T-helper 2 cell treated with Interferon-gamma antibody and Interleukin-4, amounts not matched to agents 5 μg/mL and 100 μg/mL, for 36 hours (primary cell): ENCODE results near the gene SLC6A7.
"Not testable (repeated sequence)": the region's sequence is repeated elsewhere in the genome, so short reads cannot be mapped to it uniquely, and the experiment has no call there.

Experiments
- DNase-seq: peaks from one replicate; pipeline ENCODE4 v3.0.0; 2021; ENCODE audit warnings: low spot score
- H3K27ac Mint-ChIP-seq: one replicate; pipeline ENCODE4 v1.8.0; 2021; ENCODE audit warnings: mild to moderate bottlenecking, mixed read lengths
- H3K27me3 Mint-ChIP-seq: one replicate; pipeline ENCODE4 v1.8.0; 2021; ENCODE audit warnings: low read depth, mixed read lengths
- H3K36me3 Mint-ChIP-seq: one replicate; pipeline ENCODE4 v1.8.0; 2021; ENCODE audit warnings: low read depth, mixed read lengths
- H3K4me1 Mint-ChIP-seq: one replicate; pipeline ENCODE4 v1.8.0; 2021; ENCODE audit warnings: low read depth, mixed read lengths
- H3K4me3 Mint-ChIP-seq: one replicate; pipeline ENCODE4 v1.8.0; 2022; ENCODE audit warnings: mild to moderate bottlenecking, moderate library complexity, mixed read lengths
- H3K9me3 Mint-ChIP-seq: one replicate; pipeline ENCODE4 v1.8.0; 2021; ENCODE audit warnings: mixed read lengths

The SLC6A7 gene

DNA sequence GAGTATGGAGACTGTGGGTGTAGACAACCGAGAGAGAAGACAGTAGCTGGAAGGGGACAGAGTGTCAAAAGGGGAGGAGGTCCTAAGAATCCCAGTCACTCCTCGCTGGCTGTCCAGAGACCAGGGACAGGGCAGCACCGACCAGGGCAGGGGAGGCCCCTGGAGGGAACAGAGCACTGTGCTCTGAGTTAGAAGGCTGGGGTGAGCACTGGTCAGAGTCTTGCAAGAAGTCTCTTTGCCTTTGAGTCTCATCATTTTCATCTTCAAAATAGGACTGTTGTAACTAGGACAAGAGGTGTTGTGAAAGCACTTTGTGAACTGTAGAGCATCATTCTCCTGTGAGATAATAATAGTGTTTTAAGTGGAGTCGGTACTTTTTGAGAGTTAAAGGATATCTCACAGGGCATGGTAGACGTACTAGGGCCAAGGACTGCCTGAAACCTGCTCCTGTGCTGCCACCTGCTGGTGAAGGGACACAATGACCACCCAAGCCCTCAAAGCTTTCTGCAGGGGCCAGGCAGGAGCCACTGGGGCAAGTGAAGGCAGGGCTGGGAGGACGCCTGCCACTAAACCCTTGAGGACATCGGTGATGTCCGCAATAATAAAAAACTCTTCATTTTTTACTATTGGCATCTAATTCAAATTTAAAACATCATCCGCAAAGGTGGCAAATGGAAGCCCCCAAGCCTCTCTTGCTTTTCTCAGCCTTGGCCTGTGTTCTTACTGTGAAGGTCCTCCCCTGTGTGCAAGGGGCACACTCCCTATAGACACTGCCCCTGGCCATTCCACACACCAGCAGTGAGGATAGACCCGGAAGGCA is 28.2 kb downstream of the SLC6A7 start:
- Mint-ChIP-seq H3K9me3 (no peaks in the 10 kb centered on the region), H3K36me3 (no peaks in the 10 kb centered on the region), H3K4me3 (no peak overlapping the region)

DNA sequence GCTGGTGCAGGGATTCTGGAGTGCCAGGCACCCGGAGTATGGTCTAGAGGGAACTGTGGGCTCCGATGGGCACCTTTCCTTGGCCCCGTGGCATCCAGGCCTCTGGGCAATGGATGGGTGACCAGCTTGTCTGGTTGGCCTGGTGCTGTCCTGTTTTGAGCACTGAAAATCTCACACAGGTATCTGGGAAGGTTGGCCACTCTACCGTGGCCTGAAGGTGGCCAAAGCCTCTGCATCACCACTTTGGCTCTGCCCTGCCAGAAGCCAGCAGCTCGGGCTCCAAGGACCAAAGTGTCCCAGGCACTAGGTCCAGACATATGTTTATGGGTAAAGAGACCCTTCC is 28.8 kb downstream of the SLC6A7 start:
- Mint-ChIP-seq H3K27ac (no peak overlapping the region), H3K4me1 (peaks cover 1% of the 10 kb centered on the region), H3K27me3 (peaks cover 3% of the 10 kb centered on the region), H3K36me3 (no peaks in the 10 kb centered on the region), H3K9me3 (no peaks in the 10 kb centered on the region), H3K4me3 (no peak overlapping the region)
- DNase-seq: no peak

More for the DNA sequence above, 28.2 kb downstream of the SLC6A7 start:
- no peak overlapping the region for H3K27ac Mint-ChIP-seq
- peaks cover 1% of the 10 kb centered on the region for H3K4me1 Mint-ChIP-seq
- H3K27me3 Mint-ChIP-seq: peaks cover 3% of the 10 kb centered on the region
- DNase-seq: peak; percentile 63

DNA sequence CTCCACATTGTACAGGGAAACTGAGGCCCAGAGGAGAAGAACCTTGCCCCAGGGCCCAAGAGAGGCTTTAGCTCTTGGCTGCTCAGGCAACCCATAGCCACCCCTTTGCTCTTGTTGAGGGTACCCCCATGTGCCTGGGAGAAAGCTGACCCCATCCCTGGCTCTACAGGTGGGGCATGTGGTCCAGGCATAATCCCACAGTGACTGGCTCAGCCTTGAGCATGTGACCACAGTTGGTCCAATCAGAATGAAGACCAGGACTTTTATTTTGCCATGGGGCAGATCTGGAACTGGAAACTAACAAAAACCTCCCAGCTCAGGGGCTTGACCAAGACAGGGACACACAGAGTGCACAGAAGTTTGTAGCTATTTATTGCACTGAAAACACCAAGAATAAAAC is 29.3 kb downstream of the SLC6A7 start:
- no peak for DNase-seq
- H3K4me1 Mint-ChIP-seq: peaks cover 1% of the 10 kb centered on the region
- H3K4me3 Mint-ChIP-seq: no peak overlapping the region
- no peak overlapping the region for H3K27ac Mint-ChIP-seq
- H3K36me3 Mint-ChIP-seq: no peaks in the 10 kb centered on the region
- H3K9me3 Mint-ChIP-seq: no peaks in the 10 kb centered on the region
- peaks cover 3% of the 10 kb centered on the region for H3K27me3 Mint-ChIP-seq

DNA sequence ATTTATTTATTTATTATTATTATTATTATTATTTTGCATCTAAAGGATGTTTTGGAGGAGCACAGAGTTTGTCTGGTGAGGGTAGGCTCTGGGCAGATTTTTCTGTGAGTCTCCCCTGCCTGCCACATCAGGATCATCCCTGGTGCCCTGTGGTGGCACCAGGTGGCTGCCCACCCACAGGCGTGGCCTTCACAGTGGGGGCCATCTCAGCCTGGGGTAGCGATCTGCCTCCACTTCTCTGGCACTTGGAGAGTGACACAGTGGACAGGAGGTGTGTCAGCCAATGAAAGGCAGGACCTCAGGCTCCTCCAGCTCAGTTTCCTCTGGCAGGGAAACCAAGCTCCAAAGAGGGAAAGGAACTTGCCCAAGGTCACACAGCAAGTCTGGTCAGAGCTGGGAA is 30.0 kb downstream of the SLC6A7 start:
- no peak overlapping the region for H3K27ac Mint-ChIP-seq
- H3K4me1 Mint-ChIP-seq: peaks cover 1% of the 10 kb centered on the region
- no peak overlapping the region for H3K4me3 Mint-ChIP-seq
- no peaks in the 10 kb centered on the region for H3K36me3 Mint-ChIP-seq
- peaks cover 3% of the 10 kb centered on the region for H3K27me3 Mint-ChIP-seq
- no peaks in the 10 kb centered on the region for H3K9me3 Mint-ChIP-seq
- no peak for DNase-seq

DNA sequence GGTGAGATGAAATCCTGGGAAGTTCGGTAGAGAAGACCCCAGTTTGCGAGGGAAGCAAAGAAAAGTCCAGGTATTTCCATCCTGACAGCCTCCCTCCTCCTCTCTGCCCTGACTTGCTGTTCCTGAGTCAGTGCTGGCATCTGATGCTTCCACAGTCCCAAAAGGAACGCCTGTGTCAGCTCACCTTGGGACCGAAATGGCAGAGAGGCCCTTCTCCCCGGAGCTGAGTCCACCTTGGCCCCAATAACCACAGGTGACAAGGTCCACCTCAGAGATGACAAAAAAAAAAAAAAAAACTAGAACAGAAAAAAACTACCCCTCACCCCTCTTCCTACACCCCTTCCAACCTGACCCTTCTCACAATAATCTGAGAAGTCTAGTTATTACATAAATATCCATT is 31.6 kb downstream of the SLC6A7 start:
- Mint-ChIP-seq H3K9me3 (no peaks in the 10 kb centered on the region), H3K27ac (no peak overlapping the region), H3K4me3 (no peak overlapping the region), H3K27me3 (peaks cover 3% of the 10 kb centered on the region), H3K36me3 (no peaks in the 10 kb centered on the region), H3K4me1 (peaks cover 1% of the 10 kb centered on the region)
- no peak for DNase-seq

DNA sequence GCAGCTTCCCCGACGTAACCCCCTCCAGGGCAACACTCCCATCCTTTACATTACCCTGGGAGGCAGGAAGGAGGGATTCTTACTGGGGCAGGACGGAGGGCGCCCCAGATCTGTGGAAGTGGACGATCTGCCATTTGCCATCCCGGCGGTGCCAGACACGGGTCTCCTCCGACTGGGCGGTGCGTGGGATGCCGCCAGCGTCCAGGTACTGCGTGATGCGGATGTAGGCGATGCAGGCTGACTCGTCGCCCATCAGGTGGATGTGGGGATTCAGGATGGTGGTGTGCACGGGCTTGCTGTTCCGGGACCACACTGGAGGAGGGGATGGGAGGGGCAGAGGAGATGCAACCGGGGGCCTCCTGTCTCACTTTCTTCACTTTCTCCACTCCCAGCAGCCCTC is 33.0 kb downstream of the SLC6A7 start:
- Mint-ChIP-seq H3K27ac (no peak overlapping the region), H3K4me3 (no peak overlapping the region), H3K4me1 (peaks cover 1% of the 10 kb centered on the region), H3K9me3 (no peaks in the 10 kb centered on the region), H3K36me3 (no peaks in the 10 kb centered on the region), H3K27me3 (no peaks in the 10 kb centered on the region)
- DNase-seq: no peak

DNA sequence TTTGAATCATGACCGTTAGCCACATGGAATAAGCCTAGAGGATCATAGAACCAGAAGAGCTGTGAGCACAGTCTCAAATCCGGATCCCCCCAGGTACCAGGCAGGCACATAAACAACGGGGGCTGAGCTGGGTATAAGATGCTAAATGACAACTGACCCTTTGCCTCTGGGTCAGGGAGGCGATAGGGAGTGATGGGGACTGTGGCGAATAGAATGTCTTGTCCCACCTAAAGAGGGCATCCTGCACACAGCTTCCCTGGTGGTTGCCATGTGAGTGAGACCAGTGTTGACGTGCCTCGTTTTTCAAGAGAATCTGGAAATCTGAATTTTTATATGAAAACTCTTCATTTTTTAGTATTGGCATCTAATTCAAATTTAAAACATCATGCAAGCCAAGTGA is 33.6 kb downstream of the SLC6A7 start:
- no peaks in the 10 kb centered on the region for H3K36me3 Mint-ChIP-seq
- no peaks in the 10 kb centered on the region for H3K27me3 Mint-ChIP-seq
- no peaks in the 10 kb centered on the region for H3K9me3 Mint-ChIP-seq
- H3K4me3 Mint-ChIP-seq: no peak overlapping the region
- no peak for DNase-seq
- no peaks in the 10 kb centered on the region for H3K4me1 Mint-ChIP-seq
- no peak overlapping the region for H3K27ac Mint-ChIP-seq

DNA sequence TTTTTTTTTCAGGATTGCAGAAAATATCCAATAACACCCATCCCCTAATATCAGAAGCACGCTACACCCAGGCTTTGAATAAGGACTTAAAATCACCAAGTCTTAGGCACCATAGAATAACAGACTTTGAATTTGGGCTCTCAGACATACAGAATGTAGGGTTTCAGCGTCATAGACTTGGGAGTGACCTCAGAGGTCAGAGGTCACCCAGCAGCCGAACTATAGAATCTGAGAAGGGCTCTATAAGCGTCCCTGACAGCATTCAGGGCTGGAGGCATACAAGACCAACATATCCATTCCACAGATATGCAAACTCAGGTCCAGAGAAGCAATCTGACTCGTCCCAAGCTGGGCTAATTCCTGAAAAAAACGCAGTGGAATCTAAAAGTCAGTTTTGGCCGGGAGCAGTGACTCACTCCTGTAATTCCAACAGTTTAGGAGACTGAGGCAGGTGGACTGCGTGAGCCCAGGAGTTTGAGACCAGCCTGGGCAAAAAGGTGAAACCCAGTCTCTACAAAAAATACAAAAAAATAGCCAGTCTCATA is 34.7 kb downstream of the SLC6A7 start:
- Mint-ChIP-seq H3K27me3 (no peaks in the 10 kb centered on the region), H3K27ac (no peak overlapping the region), H3K9me3 (no peaks in the 10 kb centered on the region), H3K4me1 (no peaks in the 10 kb centered on the region), H3K4me3 (no peak overlapping the region), H3K36me3 (no peaks in the 10 kb centered on the region)
- no peak for DNase-seq

DNA sequence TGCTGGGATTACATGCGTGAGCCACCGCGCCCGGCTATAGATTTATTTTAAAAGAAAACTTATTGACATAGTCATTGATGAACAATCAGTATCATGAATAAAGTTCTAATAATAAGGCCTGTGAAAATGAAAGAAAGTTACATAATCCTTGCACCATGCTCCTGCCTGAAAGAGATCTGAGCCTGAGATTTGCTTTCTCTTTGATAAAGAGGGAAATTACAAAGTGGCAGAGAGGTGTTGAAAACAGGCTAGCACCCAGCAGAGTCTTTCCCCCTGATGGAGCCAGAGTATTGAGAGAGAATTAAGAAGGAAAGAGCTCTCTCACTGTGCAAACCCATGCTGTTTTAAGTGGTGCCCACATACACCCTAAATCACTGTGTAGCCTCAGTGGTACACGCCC is 37.2 kb downstream of the SLC6A7 start:
- DNase-seq: no peak
- Mint-ChIP-seq H3K36me3 (no peaks in the 10 kb centered on the region), H3K4me3 (no peak overlapping the region), H3K27me3 (no peaks in the 10 kb centered on the region), H3K27ac (no peak overlapping the region), H3K4me1 (no peaks in the 10 kb centered on the region), H3K9me3 (no peaks in the 10 kb centered on the region)

DNA sequence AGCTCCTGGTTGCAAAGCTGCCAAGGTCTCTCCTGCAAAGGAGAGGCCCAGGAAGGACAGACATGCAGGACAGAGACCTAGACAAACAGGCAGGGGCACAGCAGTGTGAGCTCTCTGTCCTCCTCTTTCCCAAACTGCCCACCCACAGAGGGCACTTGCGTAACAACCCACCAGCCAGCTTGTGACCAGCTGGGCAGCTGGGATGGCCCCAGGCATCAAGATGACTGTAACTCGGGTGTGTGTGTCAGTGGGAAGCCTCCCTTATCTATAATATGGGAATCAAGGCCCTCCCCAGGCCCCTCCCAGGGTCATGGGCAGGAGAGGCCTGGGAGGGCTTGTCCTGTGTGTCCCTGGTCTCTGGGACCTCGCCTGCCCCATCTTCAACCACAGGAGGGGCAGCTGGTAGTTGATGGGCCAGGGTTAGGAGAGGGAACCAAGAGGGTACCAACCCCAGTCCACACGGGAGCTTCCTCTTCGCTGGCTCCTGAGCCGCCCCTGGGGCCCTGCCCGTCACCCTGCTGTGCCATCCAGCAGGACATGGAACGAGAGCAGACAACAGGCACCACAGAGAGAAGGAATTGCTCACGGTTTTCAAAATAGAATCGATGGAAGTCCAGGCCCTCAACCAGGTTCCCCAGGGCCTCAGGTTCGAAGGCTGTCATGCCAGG is 37.9 kb downstream of the SLC6A7 start:
- H3K27ac Mint-ChIP-seq: no peak overlapping the region
- no peaks in the 10 kb centered on the region for H3K4me1 Mint-ChIP-seq
- H3K36me3 Mint-ChIP-seq: no peaks in the 10 kb centered on the region
- no peaks in the 10 kb centered on the region for H3K9me3 Mint-ChIP-seq
- no peak for DNase-seq
- H3K27me3 Mint-ChIP-seq: no peaks in the 10 kb centered on the region
- no peak overlapping the region for H3K4me3 Mint-ChIP-seq

DNA sequence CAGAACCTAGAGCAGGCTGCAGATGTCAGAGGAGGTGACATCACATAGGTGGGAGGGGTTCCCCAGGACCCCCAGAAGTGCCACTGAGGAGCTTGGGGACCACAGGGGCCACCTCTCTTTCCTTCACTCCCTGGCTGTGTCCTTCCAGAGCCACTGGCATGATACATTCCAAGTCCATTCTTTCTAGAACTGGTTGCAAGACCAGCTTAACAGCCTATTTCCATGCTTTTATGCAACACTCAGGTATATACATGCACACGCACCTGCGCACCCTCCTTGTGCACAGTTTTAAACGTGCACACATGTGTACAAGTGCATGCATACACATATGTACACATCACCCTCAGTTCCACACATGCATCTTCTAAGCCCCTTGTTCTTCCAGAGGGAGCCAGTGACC is 39.7 kb downstream of the SLC6A7 start:
- DNase-seq: no peak
- Mint-ChIP-seq H3K4me3 (no peak overlapping the region), H3K27ac (no peak overlapping the region), H3K9me3 (no peaks in the 10 kb centered on the region), H3K36me3 (no peaks in the 10 kb centered on the region), H3K4me1 (no peaks in the 10 kb centered on the region), H3K27me3 (no peaks in the 10 kb centered on the region)

DNA sequence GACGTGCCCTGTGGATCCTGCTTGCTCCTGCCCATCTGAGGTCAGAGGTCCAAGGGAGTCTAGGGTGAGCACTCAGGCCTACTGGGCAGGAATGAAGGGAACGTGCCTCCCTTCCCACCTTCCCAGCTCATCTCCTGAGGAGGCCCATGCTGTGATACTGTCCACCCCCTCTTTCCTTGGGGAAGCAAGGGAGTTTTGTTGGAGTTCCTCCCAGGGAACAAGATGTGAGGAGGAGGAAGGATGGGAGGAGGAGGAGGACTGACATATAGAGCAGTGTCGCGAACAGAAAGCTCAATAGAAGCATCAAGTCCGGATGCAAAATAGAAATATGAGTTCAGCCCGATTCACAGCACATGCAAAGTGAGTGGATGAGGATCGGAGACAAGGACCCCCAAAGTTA is 41.0 kb downstream of the SLC6A7 start:
- no peaks in the 10 kb centered on the region for H3K36me3 Mint-ChIP-seq
- H3K4me1 Mint-ChIP-seq: no peaks in the 10 kb centered on the region
- H3K4me3 Mint-ChIP-seq: no peak overlapping the region
- no peak overlapping the region for H3K27ac Mint-ChIP-seq
- H3K27me3 Mint-ChIP-seq: no peaks in the 10 kb centered on the region
- no peaks in the 10 kb centered on the region for H3K9me3 Mint-ChIP-seq
- DNase-seq: no peak

DNA sequence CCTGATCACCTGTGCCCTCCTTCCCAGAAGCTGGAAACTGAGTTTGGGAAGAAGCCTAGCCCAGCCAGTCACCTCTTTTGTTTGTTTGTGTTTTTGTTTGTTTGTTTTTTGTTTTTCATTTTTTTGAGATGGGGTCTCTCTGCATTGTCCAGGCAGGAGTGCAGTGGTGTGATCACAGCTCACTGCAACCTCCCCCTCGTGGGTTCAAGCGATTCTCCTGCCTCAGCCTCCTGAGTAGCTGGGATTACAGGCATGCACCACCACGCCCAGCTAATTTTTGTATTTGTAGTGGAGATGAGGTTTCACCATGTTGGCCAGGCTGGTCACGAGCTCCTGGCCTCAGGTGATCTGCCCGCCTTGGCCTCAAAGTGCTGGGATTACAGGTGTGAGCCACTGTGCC is 43.8 kb downstream of the SLC6A7 start:
- H3K36me3 Mint-ChIP-seq, H3K27ac Mint-ChIP-seq, H3K4me1 Mint-ChIP-seq, H3K9me3 Mint-ChIP-seq, H3K4me3 Mint-ChIP-seq, H3K27me3 Mint-ChIP-seq, DNase-seq: not testable (repeated sequence)

DNA sequence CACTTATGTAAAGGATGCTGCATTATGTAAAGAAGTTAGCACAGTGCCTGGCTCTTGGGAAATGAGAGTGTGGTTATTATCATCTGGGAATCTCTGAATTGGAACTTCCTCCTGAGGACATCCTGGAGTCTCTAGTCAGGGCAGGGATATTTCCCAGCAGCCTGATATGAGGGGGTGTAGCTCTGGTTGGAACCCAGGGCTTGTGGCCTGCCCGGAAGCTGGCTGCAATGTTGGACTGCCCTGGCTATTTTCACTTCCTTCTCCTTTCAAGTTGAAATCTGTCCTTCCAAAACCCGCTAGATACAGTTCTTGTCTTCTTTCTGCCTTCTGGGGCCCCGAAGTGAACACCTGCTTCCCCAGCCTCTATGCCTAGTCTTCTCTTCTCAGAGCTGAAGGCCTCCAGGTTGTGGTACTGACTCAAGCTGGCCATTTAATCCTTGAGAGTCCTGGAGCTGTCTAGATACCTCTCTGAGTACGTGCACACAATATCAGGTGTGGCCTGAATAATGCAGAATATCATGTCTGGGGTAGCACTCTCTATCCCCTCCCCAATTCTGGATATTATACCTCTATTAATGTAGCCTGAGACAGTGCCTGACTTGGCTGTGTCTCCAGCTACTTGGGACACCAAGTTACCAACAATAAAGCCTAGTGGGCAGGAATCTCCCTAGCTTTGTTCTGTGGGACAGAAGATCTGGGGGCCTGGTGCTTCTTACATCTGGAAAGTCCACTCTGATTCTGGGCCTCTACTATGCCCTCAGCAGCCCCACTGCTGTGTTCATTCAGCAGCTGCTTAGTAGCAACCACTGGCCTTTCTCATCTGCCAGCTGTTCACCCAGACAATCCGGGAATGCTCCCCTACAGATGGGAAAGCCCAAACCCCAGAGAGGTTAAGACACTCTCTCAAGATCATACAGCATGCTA is 45.0 kb downstream of the SLC6A7 start:
- Mint-ChIP-seq H3K4me3 (no peak overlapping the region), H3K36me3 (no peaks in the 10 kb centered on the region), H3K27me3 (no peaks in the 10 kb centered on the region), H3K4me1 (no peaks in the 10 kb centered on the region), H3K9me3 (no peaks in the 10 kb centered on the region), H3K27ac (no peak overlapping the region)
- no peak for DNase-seq
